HL-60 (cell line): ENCODE results near the gene C9.

ENCODE experiments used
- CTCF ChIP-seq: IDR thresholded peaks from one replicate; pipeline ENCODE4 v1.5.1; 2011; ENCODE audit warnings: low read length, control low read depth, inconsistent platforms; ENCODE audit not compliant: insufficient read depth
- GABPA ChIP-seq: IDR thresholded peaks from 2 replicates; pipeline ENCODE4 v1.6.1; 2012; ENCODE audit warnings: low read depth
- POLR2AphosphoS5 ChIP-seq: IDR thresholded peaks from 2 replicates; pipeline ENCODE4 v1.6.1; 2012; ENCODE audit warnings: low read depth
- REST ChIP-seq: IDR thresholded peaks from 2 replicates; pipeline ENCODE4 v1.6.1; 2012; ENCODE audit warnings: low read depth; ENCODE audit not compliant: insufficient replicate concordance
- SPI1 ChIP-seq: IDR thresholded peaks from 2 replicates; pipeline ENCODE4 v1.6.1; 2012; ENCODE audit warnings: low read depth, mild to moderate bottlenecking, borderline replicate concordance

DNA sequence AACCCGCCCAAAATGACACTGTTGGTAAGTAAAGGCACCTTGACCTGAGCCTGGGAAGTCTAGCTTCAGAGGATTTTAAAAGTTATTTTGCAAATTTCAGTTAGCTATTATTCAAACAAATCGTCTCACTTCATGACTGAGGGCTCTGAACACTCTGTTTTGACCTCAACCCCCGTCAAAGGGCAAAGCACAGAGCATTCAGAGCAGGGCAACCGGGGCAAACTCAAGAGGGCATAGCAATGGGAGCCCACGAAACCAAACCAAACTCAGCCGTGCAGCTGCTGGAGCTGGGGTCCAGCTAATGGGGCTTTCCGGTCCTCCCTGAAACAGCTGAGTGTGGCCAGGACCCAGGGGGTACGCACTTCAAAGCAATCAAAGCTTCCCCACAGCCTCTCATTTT lies 1.6 kb downstream of the C9 start:
- TF ChIP-seq CTCF (no peak), POLR2AphosphoS5 (no peak), REST (no peak), GABPA (no peak), SPI1 (no peak)
